BE2C (cell line): Measurements from ENCODE around the gene GRHL1.

Experiments
- DNase-seq: peaks from one replicate; pipeline ENCODE4 v3.0.0-alpha.2; 2020
- H3K27me3 ChIP-seq: fragments of 250-450 bp; sonication (Bioruptor Pico); 2 replicates; pipeline ENCODE4 v1.5.1; 2020; ENCODE audit warnings: mild to moderate bottlenecking
- H3K36me3 ChIP-seq: fragments of 250-450 bp; sonication (Bioruptor Pico); 2 replicates; pipeline ENCODE4 v1.5.1; 2020; ENCODE audit warnings: mild to moderate bottlenecking
- H3K4me1 ChIP-seq: fragments of 250-450 bp; sonication (Bioruptor Pico); 2 replicates; pipeline ENCODE4 v1.5.1; 2020
- H3K4me3 ChIP-seq: 2 replicates; pipeline ENCODE4 v1.5.1; 2011; ENCODE audit warnings: low read depth, low read length
- H3K9me3 ChIP-seq: fragments of 250-450 bp; sonication (Bioruptor Pico); 2 replicates; pipeline ENCODE4 v1.5.1; 2020
- TF ChIP-seq, protein P1 (sequence below): IDR thresholded peaks from 2 replicates; pipeline ENCODE4 v1.5.1; 2012; ENCODE audit warnings: mild to moderate bottlenecking, low read depth, low read length

GRHL1 gene

DNA sequence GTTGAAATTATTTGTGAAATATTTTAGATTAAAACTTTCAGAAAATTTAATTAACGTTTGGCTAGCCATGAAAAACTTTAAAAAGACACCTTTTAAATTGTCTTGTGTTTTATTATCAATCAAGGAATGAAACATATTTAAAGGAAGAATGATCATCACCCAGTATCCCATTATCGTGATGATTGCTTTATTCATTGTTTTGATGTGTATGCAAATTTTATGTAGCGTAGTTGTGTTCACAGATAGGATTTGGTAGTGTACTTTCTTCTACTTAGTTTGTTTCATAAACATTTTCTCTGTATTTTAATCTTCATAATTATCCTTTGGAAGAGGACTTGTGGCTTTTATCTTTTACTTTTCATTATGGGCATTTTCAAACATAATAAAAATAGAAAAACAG lies 7.8 kb downstream of the GRHL1 start:
- DNase-seq = no peak
- TF ChIP-seq, protein P1, sequence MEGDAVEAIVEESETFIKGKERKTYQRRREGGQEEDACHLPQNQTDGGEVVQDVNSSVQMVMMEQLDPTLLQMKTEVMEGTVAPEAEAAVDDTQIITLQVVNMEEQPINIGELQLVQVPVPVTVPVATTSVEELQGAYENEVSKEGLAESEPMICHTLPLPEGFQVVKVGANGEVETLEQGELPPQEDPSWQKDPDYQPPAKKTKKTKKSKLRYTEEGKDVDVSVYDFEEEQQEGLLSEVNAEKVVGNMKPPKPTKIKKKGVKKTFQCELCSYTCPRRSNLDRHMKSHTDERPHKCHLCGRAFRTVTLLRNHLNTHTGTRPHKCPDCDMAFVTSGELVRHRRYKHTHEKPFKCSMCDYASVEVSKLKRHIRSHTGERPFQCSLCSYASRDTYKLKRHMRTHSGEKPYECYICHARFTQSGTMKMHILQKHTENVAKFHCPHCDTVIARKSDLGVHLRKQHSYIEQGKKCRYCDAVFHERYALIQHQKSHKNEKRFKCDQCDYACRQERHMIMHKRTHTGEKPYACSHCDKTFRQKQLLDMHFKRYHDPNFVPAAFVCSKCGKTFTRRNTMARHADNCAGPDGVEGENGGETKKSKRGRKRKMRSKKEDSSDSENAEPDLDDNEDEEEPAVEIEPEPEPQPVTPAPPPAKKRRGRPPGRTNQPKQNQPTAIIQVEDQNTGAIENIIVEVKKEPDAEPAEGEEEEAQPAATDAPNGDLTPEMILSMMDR = no peak

DNA sequence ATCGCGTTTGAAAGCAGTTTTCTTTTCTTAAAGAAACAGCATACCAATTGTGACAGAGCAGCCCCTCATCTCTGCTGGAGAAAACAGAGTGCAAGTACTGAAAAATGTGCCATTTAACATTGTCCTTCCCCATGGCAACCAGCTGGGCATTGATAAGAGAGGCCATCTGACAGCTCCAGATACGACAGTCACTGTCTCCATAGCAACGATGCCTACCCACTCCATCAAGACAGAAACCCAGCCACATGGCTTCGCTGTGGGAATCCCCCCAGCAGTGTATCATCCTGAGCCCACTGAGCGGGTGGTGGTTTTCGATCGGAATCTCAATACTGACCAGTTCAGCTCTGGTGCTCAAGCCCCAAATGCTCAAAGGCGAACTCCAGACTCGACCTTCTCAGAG lies 9.5 kb downstream of the GRHL1 start:
- peaks cover 8% of the 10 kb centered on the region for H3K4me1 ChIP-seq
- no peaks in the 10 kb centered on the region for H3K36me3 ChIP-seq
- no peak overlapping the region for H3K4me3 ChIP-seq
- H3K27me3 ChIP-seq = no peaks in the 10 kb centered on the region
- peak; percentile 70 for DNase-seq
- TF ChIP-seq, protein P1 = no peak
- no peaks in the 10 kb centered on the region for H3K9me3 ChIP-seq

More for the DNA sequence above, 7.8 kb downstream of the GRHL1 start:
- no peaks in the 10 kb centered on the region for H3K27me3 ChIP-seq
- H3K36me3 ChIP-seq = no peaks in the 10 kb centered on the region
- peaks cover 8% of the 10 kb centered on the region for H3K4me1 ChIP-seq
- no peaks in the 10 kb centered on the region for H3K9me3 ChIP-seq
- no peak overlapping the region for H3K4me3 ChIP-seq

DNA sequence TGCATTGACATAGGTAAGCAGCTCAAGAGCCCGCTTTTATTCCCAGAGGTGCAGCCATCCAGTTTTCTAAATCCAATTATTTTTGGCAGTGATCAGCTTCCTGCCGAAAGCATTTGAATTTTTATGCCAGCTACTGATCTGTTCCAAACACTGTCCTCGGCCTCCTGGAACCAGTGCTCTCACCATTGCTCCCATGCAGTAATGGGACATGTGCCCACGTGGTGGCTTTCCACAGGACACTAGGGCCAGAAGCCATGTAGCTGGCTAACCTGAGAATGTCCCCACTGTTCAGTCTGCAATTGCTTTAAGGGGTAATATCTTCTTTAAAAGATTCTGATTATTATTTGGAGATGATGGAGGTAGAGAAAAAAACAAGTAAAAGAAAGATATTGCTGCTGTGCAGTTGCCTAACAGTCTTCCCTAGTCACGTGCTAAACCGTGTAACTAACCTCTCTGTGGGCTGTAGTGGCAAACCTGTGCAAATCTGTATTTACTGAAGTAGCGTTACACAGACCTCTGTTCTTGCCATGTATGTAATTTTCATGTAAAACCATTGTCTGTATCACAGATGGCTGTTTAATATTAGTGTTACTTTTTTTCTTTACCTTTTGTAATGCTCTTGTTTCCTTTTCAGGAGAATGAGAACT lies 13.0 kb downstream of the GRHL1 start:
- peaks cover 12% of the 10 kb centered on the region for H3K4me1 ChIP-seq
- TF ChIP-seq, protein P1 = no peak
- H3K9me3 ChIP-seq = no peaks in the 10 kb centered on the region
- no peaks in the 10 kb centered on the region for H3K36me3 ChIP-seq
- no peak for DNase-seq
- no peaks in the 10 kb centered on the region for H3K27me3 ChIP-seq
- no peak overlapping the region for H3K4me3 ChIP-seq

DNA sequence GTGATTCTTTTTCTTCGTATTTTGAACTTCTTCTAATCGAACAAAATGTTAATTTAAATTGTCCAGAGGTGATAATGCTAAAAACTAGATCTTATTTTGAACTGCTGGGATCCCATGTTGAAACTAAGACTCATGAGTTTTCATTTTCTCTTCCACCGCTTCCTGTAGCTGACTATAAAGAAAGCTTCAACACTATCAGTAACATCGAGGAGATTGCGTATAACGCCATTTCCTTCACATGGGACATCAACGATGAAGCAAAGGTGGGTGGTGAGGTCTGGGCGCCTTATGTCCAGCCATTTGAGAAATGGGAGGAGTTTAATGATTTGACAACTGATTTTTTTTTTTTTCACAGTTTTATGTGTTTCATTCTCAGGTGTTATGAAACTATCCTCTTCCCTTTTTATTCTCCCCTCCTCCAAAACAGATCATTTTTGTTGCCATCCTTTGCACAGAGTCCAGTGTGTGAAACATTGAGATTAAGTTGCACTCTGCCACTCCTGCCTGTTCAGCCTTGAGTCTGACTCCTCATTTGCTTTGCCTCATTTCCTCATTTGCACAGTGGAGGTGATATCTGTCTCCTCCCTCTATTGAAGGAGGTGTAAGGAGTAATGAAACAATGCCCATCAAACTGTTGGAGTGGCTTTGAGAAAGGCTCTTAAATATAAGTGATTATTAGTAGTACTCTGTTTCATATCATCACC lies 13.8 kb downstream of the GRHL1 start:
- H3K4me1 ChIP-seq = peaks cover 14% of the 10 kb centered on the region
- no peaks in the 10 kb centered on the region for H3K27me3 ChIP-seq
- TF ChIP-seq, protein P1 = no peak
- DNase-seq = no peak
- no peaks in the 10 kb centered on the region for H3K9me3 ChIP-seq
- H3K36me3 ChIP-seq = no peaks in the 10 kb centered on the region
- H3K4me3 ChIP-seq = no peak overlapping the region

DNA sequence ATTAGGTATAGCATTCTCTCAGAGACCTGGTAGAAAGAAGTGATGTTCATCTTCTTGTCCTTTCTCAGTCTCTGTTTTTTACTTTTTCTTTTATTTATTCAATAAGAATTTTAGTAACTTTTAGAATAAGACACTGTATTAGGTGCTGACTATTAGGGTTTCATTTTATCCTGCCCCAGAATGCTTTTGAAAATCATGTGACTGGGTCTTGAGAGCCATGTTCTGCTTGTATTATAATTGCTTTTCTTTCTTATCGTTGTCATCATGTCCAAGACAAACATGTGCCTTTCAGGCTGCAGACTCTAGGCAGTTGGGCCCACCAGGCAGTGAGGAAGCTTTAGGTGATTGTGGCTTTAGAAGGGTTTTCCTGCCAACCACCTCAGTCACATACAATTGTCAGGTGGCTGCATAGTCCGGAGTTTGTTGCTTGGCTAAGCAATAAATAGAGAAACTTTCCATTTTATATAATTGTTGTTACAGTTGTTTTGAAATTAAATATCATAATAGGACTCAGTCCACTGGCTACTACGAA lies 15.1 kb downstream of the GRHL1 start:
- no peaks in the 10 kb centered on the region for H3K36me3 ChIP-seq
- no peaks in the 10 kb centered on the region for H3K9me3 ChIP-seq
- H3K4me3 ChIP-seq = no peak overlapping the region
- H3K27me3 ChIP-seq = no peaks in the 10 kb centered on the region
- DNase-seq = no peak
- TF ChIP-seq, protein P1 = no peak
- H3K4me1 ChIP-seq = peaks cover 9% of the 10 kb centered on the region
